NB4 (cell line): Measurements from ENCODE around the gene JRKL.
"Not testable (repeated sequence)": the region's sequence is repeated elsewhere in the genome, so short reads cannot be mapped to it uniquely, and the experiment has no call there.

ENCODE experiments used
- CTCF ChIP-seq: IDR thresholded peaks from one replicate; pipeline ENCODE4 v1.5.1; 2012; ENCODE audit warnings: low read depth, low read length
- MAX ChIP-seq: IDR thresholded peaks from 2 replicates; pipeline ENCODE4 v1.6.1; 2011; ENCODE audit warnings: low read depth, low read length
- MYC ChIP-seq: IDR thresholded peaks from 2 replicates; pipeline ENCODE4 v1.6.1; 2011; ENCODE audit warnings: low read depth, low read length
- POLR2A ChIP-seq: IDR thresholded peaks from 2 replicates; pipeline ENCODE4 v1.6.1; 2011; ENCODE audit warnings: mild to moderate bottlenecking; ENCODE audit not compliant: insufficient read length; ENCODE audit errors: extremely low read depth

GRCh38 chr11:96432654-96433053 is 42.8 kb downstream of the JRKL start:
- not testable (repeated sequence) for TF ChIP-seq POLR2A, CTCF, MAX, MYC
